Measurements from ENCODE around the gene TFCP2L1. TPM values are rescaled to one million over a fixed set of nuclear protein-coding genes. Genes with fewer than 3 reads are reported as not detected.

The TFCP2L1 gene
- total RNA-seq, 1 donor from 2014 or later, result 0.05 TPM

- no peaks in the 10 kb centered on the region for H3K36me3 ChIP-seq (ENCODE audit: insufficient read depth, low read length)
- H3K4me3 ChIP-seq (ENCODE audit: insufficient read depth, low read depth, low read length), result no peak overlapping the region
- H3K4me2 ChIP-seq (ENCODE audit: low read length), result no peak overlapping the region
- H3K9ac ChIP-seq (ENCODE audit: low read length), result no peak overlapping the region
- Mint-ChIP-seq H3K36me3 (ENCODE audit: low read depth, unreplicated experiment) (no peaks in the 10 kb centered on the region), H3K9me3 (ENCODE audit: unreplicated experiment) (peaks cover 2% of the 10 kb centered on the region), H3K4me3 (ENCODE audit: unreplicated experiment) (no peak overlapping the region), H3K4me1 (ENCODE audit: low read depth, unreplicated experiment) (no peaks in the 10 kb centered on the region), H3K27me3 (ENCODE audit: low read depth, unreplicated experiment) (peaks cover 41% of the 10 kb centered on the region), H3K27ac (ENCODE audit: unreplicated experiment) (no peak overlapping the region)
- TF ChIP-seq CTCF (IDR thresholded peaks at IDR 0.05; ENCODE audit: insufficient read depth, low read depth, low read length) (no peak), EZH2 (IDR thresholded peaks at IDR 0.05; ENCODE audit: insufficient read depth, low read length) (no peak)
- DNase-seq (ENCODE audit: low read depth) (no peak), FAIRE-seq (no peak)
- no peak overlapping the region for H3K27ac ChIP-seq (ENCODE audit: low read depth, low read length)
- no peaks in the 10 kb centered on the region for H3K79me2 ChIP-seq (ENCODE audit: insufficient read depth, low read length)
- peaks cover 6% of the 10 kb centered on the region for H3K27me3 ChIP-seq (ENCODE audit: insufficient read depth, low read length)
- no peak overlapping the region for H2AFZ ChIP-seq (ENCODE audit: low read depth, low read length)
- no peaks in the 10 kb centered on the region for H3K9me3 ChIP-seq (ENCODE audit: insufficient read depth, low read depth, low read length)
- H3K4me1 ChIP-seq (ENCODE audit: insufficient read depth, low read length), result no peaks in the 10 kb centered on the region
- H4K20me1 ChIP-seq (ENCODE audit: insufficient read depth, low read length), result no peaks in the 10 kb centered on the region
These were observed 37.0 kb downstream of the TFCP2L1 start for GRCh38 chr2:121247971-121248370.

- no peak for TF ChIP-seq EZH2 (IDR thresholded peaks at IDR 0.05; ENCODE audit: insufficient read depth, low read length)
- H2AFZ ChIP-seq (ENCODE audit: low read depth, low read length), result no peak overlapping the region
- Mint-ChIP-seq H3K27ac (ENCODE audit: unreplicated experiment) (no peak overlapping the region), H3K4me3 (ENCODE audit: unreplicated experiment) (no peak overlapping the region), H3K36me3 (ENCODE audit: low read depth, unreplicated experiment) (no peaks in the 10 kb centered on the region), H3K4me1 (ENCODE audit: low read depth, unreplicated experiment) (no peaks in the 10 kb centered on the region), H3K27me3 (ENCODE audit: low read depth, unreplicated experiment) (peaks cover 45% of the 10 kb centered on the region), H3K9me3 (ENCODE audit: unreplicated experiment) (peaks cover 2% of the 10 kb centered on the region)
- H3K4me2 ChIP-seq (ENCODE audit: low read length), result no peak overlapping the region
- H3K9ac ChIP-seq (ENCODE audit: low read length), result no peak overlapping the region
- no peak overlapping the region for H3K27ac ChIP-seq (ENCODE audit: low read depth, low read length)
- H3K36me3 ChIP-seq (ENCODE audit: insufficient read depth, low read length), result no peaks in the 10 kb centered on the region
- H3K79me2 ChIP-seq (ENCODE audit: insufficient read depth, low read length), result no peaks in the 10 kb centered on the region
- no peak overlapping the region for H3K4me3 ChIP-seq (ENCODE audit: insufficient read depth, low read depth, low read length)
- no peaks in the 10 kb centered on the region for H3K4me1 ChIP-seq (ENCODE audit: insufficient read depth, low read length)
- FAIRE-seq (no peak), DNase-seq (ENCODE audit: low read depth) (no peak)
- peaks cover 8% of the 10 kb centered on the region for H3K27me3 ChIP-seq (ENCODE audit: insufficient read depth, low read length)
- H3K9me3 ChIP-seq (ENCODE audit: insufficient read depth, low read depth, low read length), result no peaks in the 10 kb centered on the region
- H4K20me1 ChIP-seq (ENCODE audit: insufficient read depth, low read length), result no peaks in the 10 kb centered on the region
These were observed 37.5 kb downstream of the TFCP2L1 start for GRCh38 chr2:121247534-121247933.

- H3K4me1 Mint-ChIP-seq (ENCODE audit: low read depth, unreplicated experiment), result peaks cover 3% of the 10 kb centered on the region
- H3K36me3 Mint-ChIP-seq (ENCODE audit: low read depth, unreplicated experiment), result no peaks in the 10 kb centered on the region
- no peaks in the 10 kb centered on the region for H3K36me3 ChIP-seq (ENCODE audit: insufficient read depth, low read length)
- H3K27me3 ChIP-seq (ENCODE audit: insufficient read depth, low read length), result peaks cover 8% of the 10 kb centered on the region
- no peak overlapping the region for H3K27ac ChIP-seq (ENCODE audit: low read depth, low read length)
- DNase-seq (ENCODE audit: low read depth), result no peak
- no peak for TF ChIP-seq EZH2 (IDR thresholded peaks at IDR 0.05; ENCODE audit: insufficient read depth, low read length)
- no peak for TF ChIP-seq CTCF (IDR thresholded peaks at IDR 0.05; ENCODE audit: insufficient read depth, low read depth, low read length)
- no peaks in the 10 kb centered on the region for H3K79me2 ChIP-seq (ENCODE audit: insufficient read depth, low read length)
- no peak for FAIRE-seq
- no peak overlapping the region for H3K4me3 ChIP-seq (ENCODE audit: insufficient read depth, low read depth, low read length)
- no peaks in the 10 kb centered on the region for H4K20me1 ChIP-seq (ENCODE audit: insufficient read depth, low read length)
- no peak overlapping the region for H3K27ac Mint-ChIP-seq (ENCODE audit: unreplicated experiment)
- peaks cover 2% of the 10 kb centered on the region for H3K9me3 Mint-ChIP-seq (ENCODE audit: unreplicated experiment)
- H3K9me3 ChIP-seq (ENCODE audit: insufficient read depth, low read depth, low read length), result no peaks in the 10 kb centered on the region
- H3K27me3 Mint-ChIP-seq (ENCODE audit: low read depth, unreplicated experiment), result peaks cover 45% of the 10 kb centered on the region
- H3K9ac ChIP-seq (ENCODE audit: low read length), result no peak overlapping the region
- H3K4me1 ChIP-seq (ENCODE audit: insufficient read depth, low read length), result no peaks in the 10 kb centered on the region
- H3K4me3 Mint-ChIP-seq (ENCODE audit: unreplicated experiment), result no peak overlapping the region
- H2AFZ ChIP-seq (ENCODE audit: low read depth, low read length), result no peak overlapping the region
- H3K4me2 ChIP-seq (ENCODE audit: low read length), result no peak overlapping the region
These were observed 38.2 kb downstream of the TFCP2L1 start for GRCh38 chr2:121246704-121247255.
